ENCODE data around the gene PPP2R1B. TPM values are rescaled to one million over a fixed set of nuclear protein-coding genes. Genes with fewer than 3 reads are reported as not detected.

Gene PPP2R1B
- total RNA-seq, 1 experiment from 2014 or later, result 49.0 TPM

- no peak for DNase-seq (ENCODE audit: low read depth)
These were observed 18.0 kb downstream of the PPP2R1B start for GRCh38 chr11:111748035-111748804.

- DNase-seq (ENCODE audit: low read depth), result no peak
These were observed 20.3 kb downstream of the PPP2R1B start for GRCh38 chr11:111745719-111746504.

DNA sequence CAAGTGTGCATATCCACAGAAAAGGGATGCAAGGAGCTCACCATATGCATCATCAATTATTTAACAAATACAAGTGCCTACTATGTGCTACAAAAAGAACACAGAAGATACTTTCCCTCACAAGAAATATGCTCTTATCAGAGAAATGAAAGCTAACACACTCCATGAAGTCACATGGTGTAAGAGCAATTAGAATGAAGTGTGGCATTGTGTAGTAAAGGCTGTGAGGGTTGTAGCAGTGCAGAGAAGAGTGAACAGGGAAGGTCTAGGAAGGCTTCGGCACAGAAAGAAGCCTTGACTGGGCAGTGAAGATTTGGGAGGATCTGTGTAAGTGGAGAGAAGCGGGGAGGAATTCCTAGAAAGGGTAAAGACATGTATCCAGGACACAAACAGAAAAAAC lies 22.5 kb downstream of the PPP2R1B start:
- no peak for DNase-seq (ENCODE audit: low read depth)

DNA sequence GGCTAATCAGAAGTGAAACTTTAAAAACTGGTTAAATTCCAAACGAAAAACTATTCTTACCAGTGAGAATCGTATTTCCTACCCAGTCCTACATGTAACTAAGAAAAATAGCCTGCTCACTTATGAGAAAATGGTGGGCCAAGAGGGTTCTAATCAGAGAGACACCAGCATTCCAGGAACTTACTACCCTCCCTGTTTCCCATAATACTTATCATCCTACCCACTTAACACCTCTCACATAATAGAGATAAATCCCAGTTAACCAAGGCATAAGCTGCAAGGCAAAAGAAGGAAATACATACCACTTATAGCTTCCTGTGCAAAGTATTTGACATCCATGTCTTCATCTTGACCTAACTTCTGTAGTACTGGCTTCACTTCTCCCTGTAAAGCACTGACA lies 24.4 kb downstream of the PPP2R1B start:
- DNase-seq (ENCODE audit: low read depth), result no peak

- DNase-seq (ENCODE audit: low read depth), result no peak
These were observed 26.9 kb downstream of the PPP2R1B start for GRCh38 chr11:111739299-111739698.

DNA sequence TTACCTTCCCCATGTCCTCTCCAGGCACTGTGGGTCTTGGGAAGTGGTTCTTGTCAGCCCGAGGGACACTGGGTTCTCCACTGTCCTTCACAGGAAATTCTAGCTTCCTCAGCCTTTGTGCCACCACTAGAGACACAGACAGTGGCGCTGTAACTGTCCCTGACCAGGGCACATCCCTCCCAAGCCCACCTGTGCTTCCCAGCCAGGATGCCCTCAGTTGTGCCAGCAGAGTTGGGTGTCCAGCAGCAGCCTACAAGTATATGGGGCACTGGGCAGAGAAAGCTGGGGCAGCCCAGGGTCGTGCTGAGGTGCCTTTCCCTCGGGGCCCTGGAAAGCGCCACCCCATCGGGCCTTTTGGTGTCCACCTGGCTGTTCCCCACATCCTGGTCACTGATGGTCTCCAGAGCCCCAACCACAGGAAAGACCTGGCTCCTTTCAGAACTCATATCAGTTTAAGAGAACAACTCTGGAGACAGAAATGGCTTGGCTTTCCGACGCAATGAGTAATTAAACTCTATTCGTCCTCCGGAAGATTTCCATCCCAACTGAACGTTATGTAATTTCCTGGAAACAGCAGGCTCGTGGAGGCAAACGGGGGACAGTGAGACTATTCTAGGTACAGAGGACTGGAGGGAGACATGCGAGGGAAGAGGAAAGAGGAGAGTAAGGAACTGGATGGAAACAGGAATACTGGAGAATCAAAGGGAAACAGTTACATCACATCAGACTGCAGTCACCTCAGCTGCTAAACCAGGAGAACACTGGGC lies 28.6 kb downstream of the PPP2R1B start:
- no peak for DNase-seq (ENCODE audit: low read depth)

GRCh38 chr11:111736621-111737443 lies 29.4 kb downstream of the PPP2R1B start:
- no peak for DNase-seq (ENCODE audit: low read depth)

DNA sequence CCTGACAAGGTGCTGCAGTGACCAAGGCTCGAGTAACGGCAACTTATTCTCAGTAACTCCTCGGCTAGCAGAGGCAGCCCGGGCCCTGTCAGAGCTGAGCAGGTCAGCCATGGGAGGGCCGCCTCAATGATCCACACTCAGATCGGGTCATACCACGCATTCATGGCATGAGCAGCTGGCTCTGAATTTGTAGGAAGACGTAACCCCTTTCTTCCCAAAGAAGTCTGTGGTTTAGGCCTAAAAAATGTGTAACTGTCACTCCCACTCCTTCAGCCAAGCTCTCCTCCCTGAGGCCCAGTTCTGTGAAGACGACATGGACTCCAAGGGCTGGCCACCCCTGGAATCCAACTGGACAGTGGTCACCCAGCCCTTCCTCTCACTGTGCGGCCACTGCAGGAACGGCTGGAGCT lies 30.0 kb downstream of the PPP2R1B start:
- DNase-seq (ENCODE audit: low read depth), result peak; percentile 41

GRCh38 chr11:111735262-111736116 lies 30.7 kb downstream of the PPP2R1B start:
- peak; percentile 95 for DNase-seq (ENCODE audit: low read depth)

DNA sequence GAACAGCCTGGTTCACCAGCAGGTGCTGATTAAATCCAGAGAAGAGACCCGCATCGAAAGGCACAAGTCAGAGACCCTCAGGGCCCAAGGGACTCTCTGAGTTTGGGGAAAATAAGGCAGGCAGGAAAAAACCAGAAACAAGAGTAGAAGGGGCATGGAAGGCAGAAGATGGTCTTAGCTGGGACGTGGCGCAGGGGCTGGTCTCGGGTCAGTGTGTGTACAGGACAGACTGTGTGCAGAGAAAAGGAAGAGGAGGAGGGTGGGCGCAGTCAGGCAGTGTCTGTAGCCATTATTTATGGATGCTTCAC lies 31.3 kb downstream of the PPP2R1B start:
- no peak for DNase-seq (ENCODE audit: low read depth)

GRCh38 chr11:111734101-111734953 lies 31.9 kb downstream of the PPP2R1B start:
- DNase-seq (ENCODE audit: low read depth), result no peak

DNA sequence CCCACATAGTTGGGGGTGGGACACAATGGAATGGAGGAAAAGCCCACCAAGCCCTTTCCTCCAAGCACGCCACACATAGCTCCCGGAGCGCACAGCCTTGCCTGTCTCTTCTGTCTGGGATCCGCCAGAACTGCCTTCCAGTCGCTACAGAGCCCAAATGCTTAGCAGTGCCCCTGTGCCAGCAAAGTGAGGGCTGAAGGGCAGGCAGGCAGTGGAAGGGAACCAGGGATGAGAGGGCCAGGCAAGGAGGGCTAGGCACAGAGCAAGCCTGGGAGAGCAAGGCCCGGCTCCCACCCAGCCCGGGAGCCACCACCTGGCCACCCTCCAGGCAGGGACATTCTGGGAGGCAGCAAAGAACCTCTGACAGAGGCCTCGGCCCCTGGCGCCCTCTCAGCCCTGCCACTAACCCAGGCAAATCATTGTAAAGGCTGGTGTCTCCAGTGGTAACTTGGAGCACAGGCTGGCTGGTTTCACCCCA lies 32.5 kb downstream of the PPP2R1B start:
- no peak for DNase-seq (ENCODE audit: low read depth)

DNA sequence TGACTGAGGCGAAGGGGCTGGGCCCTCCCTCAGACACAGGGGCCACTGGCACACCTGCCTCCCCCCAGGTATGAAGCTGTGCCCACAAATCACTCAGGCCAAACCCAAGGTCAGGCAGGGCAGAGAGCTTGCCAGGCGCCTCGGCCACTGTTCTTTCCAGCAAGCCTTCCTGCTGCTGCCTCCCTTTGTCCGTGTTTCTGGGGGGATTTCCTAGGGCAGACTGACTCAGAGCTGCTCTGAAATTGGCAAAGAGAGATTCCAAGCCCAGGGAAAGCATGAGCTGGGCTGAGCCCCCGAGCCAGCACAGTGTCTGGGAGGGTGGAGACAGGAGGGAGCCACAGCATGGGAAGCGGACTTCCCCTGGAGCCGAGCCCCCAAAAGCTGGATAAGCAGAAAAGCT lies 33.2 kb downstream of the PPP2R1B start:
- peak; percentile 83 for DNase-seq (ENCODE audit: low read depth)

GRCh38 chr11:111731821-111732220 lies 34.4 kb downstream of the PPP2R1B start:
- no peak for DNase-seq (ENCODE audit: low read depth)

DNA sequence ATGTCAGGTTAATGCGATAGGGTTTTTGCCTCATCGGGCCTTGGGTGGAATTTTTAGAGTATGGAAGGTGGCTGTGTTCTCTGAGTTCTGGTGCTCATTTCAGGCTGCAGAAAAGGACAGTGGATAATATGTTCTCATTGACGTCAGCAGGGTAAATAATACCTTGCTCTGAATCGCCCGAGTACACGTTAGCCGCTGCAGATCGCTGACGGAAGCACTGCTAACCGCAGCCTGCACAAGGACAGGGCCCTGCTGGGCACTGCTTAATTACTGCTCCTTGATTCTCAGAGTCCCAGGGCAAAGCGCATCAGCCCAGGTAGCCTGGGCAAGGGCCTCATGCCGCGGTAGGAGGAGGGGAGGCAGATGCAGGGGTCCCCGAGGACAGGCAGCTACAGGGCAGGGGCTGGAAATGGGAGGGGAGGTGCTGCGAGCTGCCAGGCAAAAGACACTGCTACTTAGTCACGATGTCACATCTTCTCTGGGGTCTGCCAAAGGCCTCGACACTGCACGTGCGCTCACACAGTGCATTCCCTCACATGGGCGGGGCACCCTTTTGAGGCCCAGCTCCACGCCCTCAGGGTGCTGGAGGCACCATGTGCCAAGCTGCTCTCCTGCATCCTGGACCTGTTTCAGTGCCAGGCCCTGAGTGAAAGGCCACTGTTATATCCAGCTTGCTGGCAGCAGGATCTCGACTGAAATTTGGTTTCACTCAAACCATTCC lies 35.2 kb downstream of the PPP2R1B start:
- no peak for DNase-seq (ENCODE audit: low read depth)

DNA sequence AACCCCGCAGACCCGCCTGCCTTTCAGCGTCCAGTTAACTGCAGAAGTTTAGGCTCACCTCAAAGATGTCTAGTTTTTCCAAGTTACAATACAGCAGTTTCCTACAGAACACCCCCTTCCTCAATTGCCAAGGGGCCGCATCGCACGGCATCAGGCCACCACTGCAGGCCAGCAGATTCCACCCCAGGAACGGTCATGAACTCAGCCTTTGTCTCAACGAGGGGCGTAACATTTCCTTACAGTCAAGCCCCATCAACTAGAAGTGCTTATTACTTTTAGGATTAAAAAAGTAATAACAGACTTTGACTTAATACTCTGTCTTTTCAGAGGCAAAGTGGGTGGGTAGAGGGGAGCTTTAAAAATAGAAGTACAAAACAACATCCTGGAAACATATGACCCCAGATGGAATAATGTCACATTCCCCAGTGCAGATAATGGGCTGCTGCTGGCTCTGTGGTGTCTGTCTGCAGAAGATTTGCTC lies 36.3 kb downstream of the PPP2R1B start:
- no peak for DNase-seq (ENCODE audit: low read depth)

GRCh38 chr11:111729071-111729830 lies 36.9 kb downstream of the PPP2R1B start:
- no peak for DNase-seq (ENCODE audit: low read depth)

DNA sequence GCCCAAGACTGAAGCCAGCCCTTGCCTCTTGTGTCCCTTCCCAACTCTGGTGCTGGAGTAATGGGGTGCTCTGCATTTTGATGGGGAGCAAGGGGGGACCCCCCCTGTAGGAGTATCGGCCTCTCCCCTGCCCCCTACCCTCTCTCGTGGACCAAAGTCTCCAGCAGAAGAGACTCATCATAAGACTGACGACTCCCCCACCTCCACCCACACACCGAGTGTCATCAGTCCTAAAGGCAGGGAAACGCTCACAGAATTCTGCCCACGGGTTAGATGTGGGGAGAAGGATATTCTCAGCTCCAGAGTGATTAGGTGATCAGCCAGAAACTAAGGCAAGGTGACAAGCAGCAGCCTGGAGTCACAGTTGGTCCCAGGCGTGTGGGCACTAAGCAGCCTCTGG lies 38.8 kb downstream of the PPP2R1B start:
- DNase-seq (ENCODE audit: low read depth), result no peak
